GM12875 (cell line): Measurements from ENCODE around the gene PDE1C.

Experiments used
- H3K4me3 ChIP-seq: one replicate; pipeline ENCODE4 v1.5.1; 2011; ENCODE audit warnings: low read depth, low read length, control low read depth
- TF ChIP-seq, protein P1 (sequence below): IDR thresholded peaks from 2 replicates; pipeline ENCODE4 v1.5.1; 2011; ENCODE audit warnings: low read depth, mild to moderate bottlenecking, control low read depth, inconsistent platforms, low read length, moderate library complexity, borderline replicate concordance; ENCODE audit not compliant: insufficient read depth

Gene PDE1C

DNA sequence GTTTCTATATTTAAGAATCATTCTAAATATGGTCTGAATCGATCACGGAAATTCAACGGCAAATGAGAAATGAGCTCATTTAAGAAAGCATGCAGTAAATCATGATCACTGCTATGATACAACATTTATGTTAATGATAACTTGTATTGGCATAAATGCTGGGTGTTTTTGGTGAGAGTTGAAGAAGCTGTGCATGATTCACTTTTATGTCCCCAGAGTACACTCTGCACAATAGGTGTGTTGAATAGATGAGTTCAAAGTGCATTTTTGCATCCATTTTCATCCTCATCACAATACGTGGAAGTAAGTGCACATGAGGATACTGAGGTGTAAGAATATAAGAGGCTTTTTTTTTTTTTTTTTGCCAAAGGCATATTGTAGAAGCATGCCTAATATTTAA, 213.9 kb downstream of the PDE1C start:
- H3K4me3 ChIP-seq = no peak overlapping the region
- TF ChIP-seq, protein P1, sequence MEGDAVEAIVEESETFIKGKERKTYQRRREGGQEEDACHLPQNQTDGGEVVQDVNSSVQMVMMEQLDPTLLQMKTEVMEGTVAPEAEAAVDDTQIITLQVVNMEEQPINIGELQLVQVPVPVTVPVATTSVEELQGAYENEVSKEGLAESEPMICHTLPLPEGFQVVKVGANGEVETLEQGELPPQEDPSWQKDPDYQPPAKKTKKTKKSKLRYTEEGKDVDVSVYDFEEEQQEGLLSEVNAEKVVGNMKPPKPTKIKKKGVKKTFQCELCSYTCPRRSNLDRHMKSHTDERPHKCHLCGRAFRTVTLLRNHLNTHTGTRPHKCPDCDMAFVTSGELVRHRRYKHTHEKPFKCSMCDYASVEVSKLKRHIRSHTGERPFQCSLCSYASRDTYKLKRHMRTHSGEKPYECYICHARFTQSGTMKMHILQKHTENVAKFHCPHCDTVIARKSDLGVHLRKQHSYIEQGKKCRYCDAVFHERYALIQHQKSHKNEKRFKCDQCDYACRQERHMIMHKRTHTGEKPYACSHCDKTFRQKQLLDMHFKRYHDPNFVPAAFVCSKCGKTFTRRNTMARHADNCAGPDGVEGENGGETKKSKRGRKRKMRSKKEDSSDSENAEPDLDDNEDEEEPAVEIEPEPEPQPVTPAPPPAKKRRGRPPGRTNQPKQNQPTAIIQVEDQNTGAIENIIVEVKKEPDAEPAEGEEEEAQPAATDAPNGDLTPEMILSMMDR = no peak

DNA sequence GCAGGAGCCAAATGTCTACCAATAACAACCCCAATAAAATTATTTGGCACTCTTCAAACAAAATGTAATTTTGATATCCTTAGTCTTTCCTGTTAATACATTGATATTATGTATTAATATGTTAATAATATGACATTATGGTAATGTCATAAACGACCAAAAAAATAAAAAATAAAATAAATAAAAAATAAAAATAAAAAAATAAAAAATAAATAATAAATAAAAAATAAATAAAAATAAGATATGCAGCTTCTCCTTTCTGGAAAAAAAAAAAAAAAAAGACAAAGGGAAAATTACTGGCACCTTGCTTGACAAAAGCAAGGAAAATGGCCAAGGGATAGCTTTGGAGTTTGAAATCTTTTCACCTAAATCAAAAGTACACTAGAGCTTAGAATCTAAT, 214.7 kb downstream of the PDE1C start:
- no peak overlapping the region for H3K4me3 ChIP-seq
- TF ChIP-seq, protein P1 = no peak

DNA sequence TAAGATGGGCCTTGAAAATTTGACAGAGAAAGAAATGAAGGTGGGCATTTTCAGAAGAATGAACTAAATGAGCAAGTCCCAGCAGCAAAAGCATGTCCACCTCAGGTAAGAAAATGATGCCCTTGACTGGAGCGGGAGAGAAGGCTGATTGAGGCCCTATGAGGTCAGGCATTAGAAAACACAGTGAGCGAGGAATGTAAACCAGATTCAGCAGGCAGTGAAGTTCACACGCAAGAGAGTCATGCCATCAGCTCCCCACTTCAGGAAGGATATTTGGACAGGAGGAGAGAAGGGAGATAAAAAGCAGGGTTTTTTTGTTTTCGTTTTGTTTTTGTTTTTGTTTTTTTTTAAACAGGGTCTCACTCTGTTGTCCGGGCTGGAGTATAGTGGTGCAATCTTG, 216.8 kb downstream of the PDE1C start:
- TF ChIP-seq, protein P1 = no peak
- no peak overlapping the region for H3K4me3 ChIP-seq

DNA sequence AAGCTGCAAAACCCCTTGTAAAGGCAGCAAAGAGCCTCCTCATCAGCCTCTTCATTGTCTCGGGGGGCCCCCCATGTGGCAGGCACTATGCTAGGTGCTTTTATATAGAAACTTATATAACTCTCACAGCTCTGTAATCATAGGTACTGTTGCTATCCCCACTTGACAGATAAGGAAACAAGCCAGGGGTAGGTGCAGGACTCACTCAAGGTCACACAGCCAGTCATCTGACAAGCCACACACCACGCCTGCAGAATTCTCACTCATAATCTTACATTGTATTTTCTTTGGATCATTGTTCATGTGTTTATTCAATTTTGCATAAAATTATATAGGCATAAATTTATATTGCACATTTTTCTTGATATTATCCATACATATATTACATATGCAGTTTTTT, 217.7 kb downstream of the PDE1C start:
- TF ChIP-seq, protein P1 = no peak
- H3K4me3 ChIP-seq = no peak overlapping the region

DNA sequence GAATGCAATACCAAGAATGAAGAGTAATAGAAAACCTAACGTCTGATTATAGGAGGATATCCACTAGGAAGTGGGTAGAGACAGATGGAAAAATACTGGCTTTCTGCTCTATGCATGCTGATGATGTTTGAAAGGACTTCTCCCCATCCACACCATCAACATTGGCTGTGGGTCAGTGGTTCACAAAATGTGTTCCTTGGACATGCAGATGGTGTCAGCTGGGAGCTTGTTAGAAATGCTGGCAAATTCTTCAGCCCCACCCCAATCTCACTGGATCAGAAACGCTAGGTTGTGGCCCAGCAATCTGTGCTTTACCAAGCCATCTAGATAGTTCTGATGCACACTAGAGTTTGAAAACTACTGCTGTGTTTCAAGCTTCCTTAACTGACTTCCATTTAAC, 219.1 kb downstream of the PDE1C start:
- TF ChIP-seq, protein P1 = no peak
- no peak overlapping the region for H3K4me3 ChIP-seq

DNA sequence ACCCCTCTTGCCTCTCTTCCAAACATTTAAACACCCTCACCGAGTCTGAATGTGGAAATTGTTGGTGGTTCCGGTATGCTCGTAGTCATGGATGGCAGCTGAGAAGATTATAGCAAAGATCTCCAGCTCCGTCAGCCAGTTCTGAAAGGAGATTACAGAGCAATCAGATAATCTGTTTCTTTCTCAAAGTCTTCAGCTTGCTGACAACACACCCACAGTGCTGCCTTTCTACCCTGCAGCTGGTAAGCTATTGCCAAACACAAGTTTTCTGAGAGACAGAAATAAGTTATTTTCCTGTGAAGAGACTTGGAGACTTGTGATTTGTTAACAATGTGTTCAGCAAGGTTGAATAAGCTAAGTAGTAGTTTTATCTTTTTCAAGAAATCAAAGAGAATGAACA, 219.6 kb downstream of the PDE1C start:
- TF ChIP-seq, protein P1 = no peak

DNA sequence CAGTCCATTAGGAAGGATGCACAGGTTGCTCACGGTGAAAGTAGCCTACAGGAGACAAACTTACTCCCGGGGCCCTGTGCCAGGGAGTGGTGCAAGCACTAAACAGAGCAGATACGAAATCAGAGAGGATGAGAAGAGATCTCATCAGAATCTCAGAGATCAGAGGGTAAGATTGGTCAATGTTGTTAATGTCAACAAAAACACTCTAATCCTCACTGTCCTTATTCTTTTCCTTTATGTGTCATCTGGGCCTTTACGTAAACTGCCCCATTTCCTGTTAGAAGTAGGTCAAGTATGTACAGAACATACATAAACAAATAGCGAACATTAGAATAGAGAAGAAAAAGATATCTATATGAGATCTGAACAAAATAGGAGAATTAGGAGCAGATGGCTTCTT, 220.1 kb downstream of the PDE1C start:
- H3K4me3 ChIP-seq = no peak overlapping the region
- TF ChIP-seq, protein P1 = no peak

More for the DNA sequence above, 219.6 kb downstream of the PDE1C start:
- H3K4me3 ChIP-seq = no peak overlapping the region
